Activated CD8-positive, alpha-beta T cell treated with anti-CD3 and anti-CD28 coated beads for 36 hours (primary cell): ENCODE results near the gene SLC12A2. TPM values are rescaled to one million over a fixed set of nuclear protein-coding genes. Genes with fewer than 3 reads are reported as not detected.

Source experiments
- ATAC-seq: fragments of 200-7000 bp; cut with Tn5 transposase; one replicate; pipeline ENCODE4 v1.10.0; 2021; ENCODE audit warnings: mild to moderate bottlenecking, moderate library complexity
- CTCF ChIA-PET: fragments of 350-600 bp; sonication (Branson Sonifier 250); formaldehyde crosslinking; loops from one replicate; lab custom pipeline; 2021; ENCODE audit warnings: antibody characterized with exemption; lab: Charles Lee
- POLR2A ChIA-PET: fragments of 350-600 bp; sonication (Branson Sonifier 250); formaldehyde crosslinking; loops from one replicate; lab custom pipeline; 2021; ENCODE audit warnings: antibody characterized with exemption; lab: Charles Lee
- DNase-seq: peaks from one replicate; pipeline ENCODE4 v3.0.0-alpha.2; 2020
- H3K27ac Mint-ChIP-seq: one replicate; pipeline ENCODE4 v1.8.0; 2021; ENCODE audit warnings: mild to moderate bottlenecking, mixed read lengths
- H3K27me3 Mint-ChIP-seq: one replicate; pipeline ENCODE4 v1.8.0; 2021; ENCODE audit warnings: mixed read lengths
- H3K36me3 Mint-ChIP-seq: one replicate; pipeline ENCODE4 v1.8.0; 2021; ENCODE audit warnings: low read depth, mixed read lengths
- H3K4me1 Mint-ChIP-seq: one replicate; pipeline ENCODE4 v1.8.0; 2021; ENCODE audit warnings: low read depth, mixed read lengths
- H3K4me3 Mint-ChIP-seq: one replicate; pipeline ENCODE4 v1.8.0; 2021; ENCODE audit warnings: mild to moderate bottlenecking, moderate library complexity, mixed read lengths
- H3K9me3 Mint-ChIP-seq: one replicate; pipeline ENCODE4 v1.8.0; 2021; ENCODE audit warnings: mixed read lengths
- CTCF ChIP-seq: fragments of 200-600 bp; IDR thresholded peaks from one replicate; pipeline ENCODE4 v1.8.0; 2022; ENCODE audit warnings: antibody characterized with exemption, mild to moderate bottlenecking
- intact Hi-C: fragments of 100-400 bp; cut with micrococcal nuclease; formaldehyde crosslinking; loops from one replicate; pipeline ENCODE4 v1.10.0; 2022
- total RNA-seq, 2 experiments: library from RNA; stranded (reverse); gene quantifications; one replicate each; pipeline ENCODE4 v1.2.3, GENCODE V29; 2021

SLC12A2 gene
- total RNA-seq, 2 experiments from 2014 or later, result 11.9 to 12.4 TPM

- DNase-seq, result no peak
- H3K36me3 Mint-ChIP-seq, result peaks cover 61% of the 10 kb centered on the region
- no peaks in the 10 kb centered on the region for H3K27me3 Mint-ChIP-seq
- H3K4me3 Mint-ChIP-seq, result no peak overlapping the region
- POLR2A ChIA-PET, result no interaction called here
- peaks cover 10% of the 10 kb centered on the region for H3K9me3 Mint-ChIP-seq
- no peak for ATAC-seq
- TF ChIP-seq CTCF, result no peak
- CTCF ChIA-PET, result no interaction called here
- intact Hi-C loops, result no loop called here
- no peak overlapping the region for H3K27ac Mint-ChIP-seq
- H3K4me1 Mint-ChIP-seq, result peaks cover 8% of the 10 kb centered on the region
Measured at GRCh38 chr5:128116445-128116844, 32.9 kb downstream of the SLC12A2 start.

GRCh38 chr5:128118214-128118613 is 34.6 kb downstream of the SLC12A2 start:
- H3K4me3 Mint-ChIP-seq, result no peak overlapping the region
- ChIA-PET POLR2A (no interaction called here), CTCF (no interaction called here)
- intact Hi-C loops, result no loop called here
- peaks cover 2% of the 10 kb centered on the region for H3K4me1 Mint-ChIP-seq
- H3K36me3 Mint-ChIP-seq, result peaks cover 53% of the 10 kb centered on the region
- no peaks in the 10 kb centered on the region for H3K27me3 Mint-ChIP-seq
- DNase-seq, result no peak
- H3K27ac Mint-ChIP-seq, result no peak overlapping the region
- TF ChIP-seq CTCF, result no peak
- ATAC-seq, result no peak
- H3K9me3 Mint-ChIP-seq, result peaks cover 10% of the 10 kb centered on the region

- TF ChIP-seq CTCF, result no peak
- CTCF ChIA-PET, result no interaction called here
- H3K4me3 Mint-ChIP-seq, result no peak overlapping the region
- H3K9me3 Mint-ChIP-seq, result peaks cover 9% of the 10 kb centered on the region
- H3K36me3 Mint-ChIP-seq, result peaks cover 30% of the 10 kb centered on the region
- no peak overlapping the region for H3K27ac Mint-ChIP-seq
- H3K4me1 Mint-ChIP-seq, result no peaks in the 10 kb centered on the region
- DNase-seq, result no peak
- intact Hi-C loops, result no loop called here
- no peaks in the 10 kb centered on the region for H3K27me3 Mint-ChIP-seq
- POLR2A ChIA-PET, result no interaction called here
- no peak for ATAC-seq
Measured at GRCh38 chr5:128121651-128122050, 38.1 kb downstream of the SLC12A2 start.

- Mint-ChIP-seq H3K36me3 (peaks cover 9% of the 10 kb centered on the region), H3K4me1 (no peaks in the 10 kb centered on the region), H3K27me3 (no peaks in the 10 kb centered on the region), H3K27ac (no peak overlapping the region), H3K9me3 (peaks cover 2% of the 10 kb centered on the region), H3K4me3 (no peak overlapping the region)
- TF ChIP-seq CTCF, result no peak
- DNase-seq, result no peak
- ChIA-PET CTCF (no interaction called here), POLR2A (no interaction called here)
- no peak for ATAC-seq
- intact Hi-C loops, result no loop called here
Measured at GRCh38 chr5:128123936-128124335, 40.4 kb downstream of the SLC12A2 start.

GRCh38 chr5:128126241-128126640 is 42.7 kb downstream of the SLC12A2 start:
- H3K4me3 Mint-ChIP-seq, result no peak overlapping the region
- peaks cover 11% of the 10 kb centered on the region for H3K36me3 Mint-ChIP-seq
- H3K4me1 Mint-ChIP-seq, result no peaks in the 10 kb centered on the region
- ATAC-seq, result no peak
- CTCF ChIA-PET, result no interaction called here
- intact Hi-C loops, result no loop called here
- H3K27me3 Mint-ChIP-seq, result no peaks in the 10 kb centered on the region
- H3K27ac Mint-ChIP-seq, result no peak overlapping the region
- DNase-seq, result no peak
- POLR2A ChIA-PET, result no interaction called here
- no peaks in the 10 kb centered on the region for H3K9me3 Mint-ChIP-seq
- TF ChIP-seq CTCF, result no peak
